GM23248 (cell line): Measurements from ENCODE around the gene PELO.

Experiments
- EZH2 ChIP-seq: fragments of 200-600 bp; sonication (generic); IDR thresholded peaks from 2 replicates; pipeline ENCODE4 v1.6.1; 2018; ENCODE audit warnings: antibody characterized with exemption, mild to moderate bottlenecking; ENCODE audit not compliant: insufficient read depth, poor library complexity, severe bottlenecking
- EZH2phosphoT487 ChIP-seq: fragments of 200-600 bp; sonication (generic); IDR thresholded peaks from 2 replicates; pipeline ENCODE4 v1.6.1; 2018; ENCODE audit warnings: antibody characterized with exemption, moderate library complexity, mild to moderate bottlenecking, low read depth; ENCODE audit not compliant: insufficient read depth

- TF ChIP-seq EZH2 (no peak), EZH2phosphoT487 (no peak)
Measured at GRCh38 chr5:52760695-52761366, 26.9 kb upstream of the PELO start.
